Right atrium auricular region (tissue), 2 donors: ENCODE data around the gene PIK3R5. TPM values are rescaled to one million over a fixed set of nuclear protein-coding genes. Genes with fewer than 3 reads are reported as not detected.
A peak's percentile ranks its signal among the peaks of the same experiment; 100 is the strongest.

Experiments
- DNase-seq: peaks from one replicate; pipeline ENCODE4 v3.0.0-alpha.2; 2019; ENCODE audit warnings: low spot score
- H3K27ac ChIP-seq, 2 donors: fragments of 200-600 bp; sonication (generic); 1 replicate in 1 of 2; 2 replicates in 1 of 2; pipeline ENCODE4 v1.5.1; 2016 to 2019
- H3K27me3 ChIP-seq, 2 donors: fragments of 200-600 bp; sonication (generic); one replicate each; pipeline versions ENCODE4 v1.5.1 to v1.6.0; 2017 to 2019
- H3K36me3 ChIP-seq: fragments of 200-600 bp; sonication (generic); one replicate; pipeline ENCODE4 v1.5.1; 2016
- H3K4me1 ChIP-seq, 2 donors: fragments of 200-600 bp; sonication (generic); one replicate each; pipeline versions ENCODE4 v1.5.1 to v1.6.0; 2017 to 2019
- H3K4me3 ChIP-seq, 2 donors: fragments of 200-600 bp; sonication (generic); 1 replicate in 1 of 2; 2 replicates in 1 of 2; pipeline ENCODE4 v1.5.1; 2017 to 2019; ENCODE audit warnings: mild to moderate bottlenecking in 1 of 2, moderate library complexity in 1 of 2
- H3K9me3 ChIP-seq, 2 donors: fragments of 200-600 bp; sonication (generic); one replicate each; pipeline ENCODE4 v1.5.1; 2019
- total RNA-seq, 2 donors: library from RNA; depleted of rRNA; stranded (reverse); fragments of >200 nt; gene quantifications; one replicate each; pipeline ENCODE4 v1.1.0, GENCODE V29; 2016
- TF ChIP-seq, protein P1 (sequence below), 2 donors: fragments of 200-600 bp; sonication (generic); IDR thresholded peaks; one replicate each; pipeline ENCODE4 v1.5.1; 2019; ENCODE audit warnings: antibody characterized with exemption in 2 of 2

PIK3R5 gene
- total RNA-seq, 2 donors from 2014 or later: 5.0 to 7.5 TPM

DNA sequence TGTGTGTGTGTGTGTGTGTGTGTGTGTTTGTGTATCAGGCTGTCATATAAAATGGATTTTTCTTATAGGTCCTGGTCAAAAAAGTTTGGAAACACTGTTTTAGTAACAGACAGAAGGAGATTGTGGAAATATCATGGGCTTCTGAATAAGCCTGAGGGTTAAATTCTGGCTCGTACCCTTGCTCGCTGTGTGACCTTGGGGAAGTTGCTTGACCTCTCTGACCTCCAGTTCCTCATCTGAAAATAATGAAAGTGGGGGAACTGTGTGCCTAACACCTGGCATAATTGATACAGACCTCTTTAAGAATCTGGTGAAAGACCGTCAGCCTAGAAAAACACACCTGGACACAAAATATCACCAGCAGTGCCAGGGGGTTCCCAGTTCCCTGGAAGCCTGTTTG, 72.4 kb downstream of the PIK3R5 start:
- no peak for DNase-seq
- Histone ChIP-seq H3K27me3 (no peaks in the 10 kb centered on the region), H3K4me3 (no peak overlapping the region), H3K4me1 (peaks cover 0 to 8% of the 10 kb centered on the region in 2 donors), H3K36me3 (no peaks in the 10 kb centered on the region), H3K9me3 (no peaks in the 10 kb centered on the region), H3K27ac (no peak overlapping the region)
- TF ChIP-seq, protein P1, sequence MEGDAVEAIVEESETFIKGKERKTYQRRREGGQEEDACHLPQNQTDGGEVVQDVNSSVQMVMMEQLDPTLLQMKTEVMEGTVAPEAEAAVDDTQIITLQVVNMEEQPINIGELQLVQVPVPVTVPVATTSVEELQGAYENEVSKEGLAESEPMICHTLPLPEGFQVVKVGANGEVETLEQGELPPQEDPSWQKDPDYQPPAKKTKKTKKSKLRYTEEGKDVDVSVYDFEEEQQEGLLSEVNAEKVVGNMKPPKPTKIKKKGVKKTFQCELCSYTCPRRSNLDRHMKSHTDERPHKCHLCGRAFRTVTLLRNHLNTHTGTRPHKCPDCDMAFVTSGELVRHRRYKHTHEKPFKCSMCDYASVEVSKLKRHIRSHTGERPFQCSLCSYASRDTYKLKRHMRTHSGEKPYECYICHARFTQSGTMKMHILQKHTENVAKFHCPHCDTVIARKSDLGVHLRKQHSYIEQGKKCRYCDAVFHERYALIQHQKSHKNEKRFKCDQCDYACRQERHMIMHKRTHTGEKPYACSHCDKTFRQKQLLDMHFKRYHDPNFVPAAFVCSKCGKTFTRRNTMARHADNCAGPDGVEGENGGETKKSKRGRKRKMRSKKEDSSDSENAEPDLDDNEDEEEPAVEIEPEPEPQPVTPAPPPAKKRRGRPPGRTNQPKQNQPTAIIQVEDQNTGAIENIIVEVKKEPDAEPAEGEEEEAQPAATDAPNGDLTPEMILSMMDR (IDR thresholded peaks at IDR 0.05): no peak

DNA sequence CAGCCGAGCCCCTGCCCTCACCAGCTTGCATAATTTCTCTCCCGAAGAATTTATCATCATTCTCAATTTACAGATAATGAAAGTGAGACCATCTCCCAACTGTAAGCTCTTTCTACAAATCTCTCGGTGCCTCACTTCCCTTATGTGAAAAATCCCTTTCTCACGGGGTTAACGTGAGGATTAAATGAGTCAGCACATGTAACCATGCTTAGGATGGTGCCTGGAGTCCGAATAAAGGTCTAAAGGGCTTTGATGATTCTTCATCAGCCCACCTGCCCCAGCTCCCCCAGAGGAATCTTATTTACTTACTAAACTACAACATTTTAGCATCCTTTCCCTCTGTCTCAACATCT, 73.2 kb downstream of the PIK3R5 start:
- Histone ChIP-seq H3K27me3 (no peaks in the 10 kb centered on the region), H3K36me3 (no peaks in the 10 kb centered on the region), H3K27ac (no peak overlapping the region), H3K4me3 (no peak overlapping the region), H3K9me3 (no peaks in the 10 kb centered on the region), H3K4me1 (peaks cover 0 to 9% of the 10 kb centered on the region in 2 donors)
- DNase-seq: no peak
- TF ChIP-seq, protein P1 (IDR thresholded peaks at IDR 0.05): no peak

DNA sequence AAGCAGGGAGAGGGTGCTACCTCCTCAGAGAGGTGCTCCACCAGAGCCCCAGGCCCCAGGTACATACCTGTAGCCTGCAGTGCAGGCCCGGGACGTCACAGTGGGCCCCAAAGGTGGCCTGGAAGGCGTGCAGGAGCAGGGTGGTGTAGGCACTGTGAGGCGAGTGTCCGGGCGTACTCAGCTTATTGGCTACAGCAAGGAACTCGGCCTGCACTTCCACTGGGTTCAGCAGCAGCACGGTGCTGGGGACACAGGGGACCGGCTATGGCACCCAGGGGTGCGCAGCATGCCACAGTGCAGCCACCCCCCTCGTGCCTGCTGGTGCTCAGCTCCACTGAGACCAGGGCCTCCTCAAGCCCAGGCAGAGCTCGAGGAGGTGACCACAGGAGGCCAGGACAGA, 74.8 kb downstream of the PIK3R5 start:
- TF ChIP-seq, protein P1 (IDR thresholded peaks at IDR 0.05): no peak
- Histone ChIP-seq H3K9me3 (no peaks in the 10 kb centered on the region), H3K4me1 (peaks cover 0 to 9% of the 10 kb centered on the region in 2 donors), H3K36me3 (no peaks in the 10 kb centered on the region), H3K27ac (no peak overlapping the region), H3K27me3 (no peaks in the 10 kb centered on the region), H3K4me3 (no peak overlapping the region)
- DNase-seq: no peak

DNA sequence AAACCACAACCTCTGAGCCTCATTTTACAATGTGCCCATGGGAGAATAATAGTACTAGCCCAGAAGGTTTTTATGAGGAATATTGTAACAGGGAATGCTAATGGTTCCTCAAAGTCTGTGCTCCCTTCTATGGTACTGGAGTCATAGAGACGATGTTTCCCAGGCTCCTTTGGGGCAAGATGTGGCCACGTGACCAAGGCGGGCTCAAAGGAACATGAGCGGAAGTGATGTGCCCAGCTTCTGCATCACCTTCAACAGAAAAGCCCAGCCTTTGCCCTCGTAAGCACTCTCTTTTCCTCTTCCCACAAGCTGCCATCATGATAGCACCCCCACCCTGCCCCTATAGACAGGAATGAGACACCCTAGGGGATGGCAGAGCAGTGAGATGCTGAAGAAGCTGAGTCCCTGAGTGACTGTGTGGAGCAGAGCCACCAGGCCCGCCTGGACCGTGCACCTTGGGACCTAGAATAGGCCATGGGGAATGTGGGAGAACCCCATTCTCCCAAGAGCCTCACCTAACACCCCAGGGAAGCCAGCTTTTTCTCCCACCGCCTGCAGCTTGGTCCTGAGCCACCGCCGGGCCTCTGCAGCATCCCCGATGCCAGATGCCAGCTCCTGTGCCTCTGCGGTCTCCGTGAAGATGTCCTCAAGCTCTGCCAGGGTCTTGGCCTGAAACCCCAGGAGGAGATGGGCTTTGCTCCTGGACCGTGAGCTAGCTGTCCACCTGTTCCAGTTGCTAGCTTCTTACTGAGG, 75.9 kb downstream of the PIK3R5 start:
- H3K9me3 ChIP-seq: no peaks in the 10 kb centered on the region
- no peak overlapping the region for H3K27ac ChIP-seq
- no peaks in the 10 kb centered on the region for H3K36me3 ChIP-seq
- H3K4me1 ChIP-seq: peaks cover 0 to 7% of the 10 kb centered on the region in 2 donors
- H3K27me3 ChIP-seq: no peaks in the 10 kb centered on the region
- H3K4me3 ChIP-seq: no peak overlapping the region
- TF ChIP-seq, protein P1 (IDR thresholded peaks at IDR 0.05): no peak
- no peak for DNase-seq

DNA sequence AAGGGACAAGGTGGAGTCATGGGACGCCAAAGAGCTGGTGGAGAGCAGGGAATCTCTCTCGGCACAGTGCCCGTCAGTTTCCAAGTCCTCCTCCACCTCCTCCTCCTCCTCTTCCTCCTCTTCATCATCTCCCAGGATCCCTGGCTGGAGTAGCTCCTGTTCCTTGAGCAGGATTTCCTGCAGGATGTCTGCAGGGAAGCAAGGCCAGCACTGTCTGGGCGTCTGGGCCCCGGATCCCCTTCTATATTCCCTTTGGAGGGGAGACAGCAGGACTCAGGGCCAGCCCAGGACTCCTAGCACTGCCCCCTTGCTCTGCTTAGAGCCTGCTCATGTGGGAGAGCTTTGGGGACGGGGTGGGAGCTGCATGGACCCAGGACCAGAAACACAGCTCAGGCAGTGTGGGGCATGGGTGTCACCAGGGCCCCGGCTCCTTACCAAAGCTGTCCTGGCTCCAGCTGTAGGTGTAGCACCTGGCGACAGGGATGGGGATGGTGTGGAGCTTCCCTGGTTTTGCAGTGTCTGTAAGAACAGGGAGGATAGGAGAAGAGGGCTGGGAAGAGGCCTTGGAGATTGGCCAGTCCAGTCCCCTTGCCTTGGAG, 76.7 kb downstream of the PIK3R5 start:
- no peaks in the 10 kb centered on the region for H3K27me3 ChIP-seq
- no peaks in the 10 kb centered on the region for H3K9me3 ChIP-seq
- H3K4me3 ChIP-seq: no peak overlapping the region
- TF ChIP-seq, protein P1 (IDR thresholded peaks at IDR 0.05): peak in 1 of 2 donors; percentile 25
- H3K36me3 ChIP-seq: no peaks in the 10 kb centered on the region
- peaks cover 0 to 3% of the 10 kb centered on the region in 2 donors for H3K4me1 ChIP-seq
- no peak for DNase-seq
- no peak overlapping the region for H3K27ac ChIP-seq
